ENCODE measurements around the gene DEFB123. TPM values are rescaled to one million over a fixed set of nuclear protein-coding genes. Genes with fewer than 3 reads are reported as not detected.

DEFB123 gene
- not detected in 2 replicates for total RNA-seq

- TF ChIP-seq CTCF (IDR thresholded peaks at IDR 0.05; ENCODE audit: extremely low read depth, low read depth, low read length) = peak; percentile 34
- Histone ChIP-seq H2AFZ (ENCODE audit: low read length) (no peak within 1 kb of the TSS), H4K20me1 (ENCODE audit: insufficient read depth, low read length) (no peaks in the 10 kb centered on the region), H3K4me3 (ENCODE audit: insufficient read depth, low read length) (no peak within 1 kb of the TSS), H3K36me3 (ENCODE audit: insufficient read depth, low read length) (no peaks in the 10 kb centered on the region), H3K27me3 (ENCODE audit: insufficient read depth, low read length) (no peaks in the 10 kb centered on the region), H3K9me3 (ENCODE audit: low read depth, low read length) (no peaks in the 10 kb centered on the region), H3K4me1 (ENCODE audit: insufficient read depth, low read length) (no peaks in the 10 kb centered on the region), H3K4me2 (ENCODE audit: insufficient read depth, low read length) (no peak within 1 kb of the TSS), H3K27ac (ENCODE audit: low read depth, low read length) (no peak within 1 kb of the TSS), H3K79me2 (ENCODE audit: insufficient read depth, low read length) (no peaks in the 10 kb centered on the region)
- DNase-seq (ENCODE audit: insufficient read length, low spot score, missing footprints) = no peak
Measured at GRCh38 chr20:31440012-31440659, at the start of gene DEFB123. Gene DEFB123 (plus strand): TSS chr20:31440632. CDS start chr20:31440699, 67 bp downstream.

- Histone ChIP-seq H3K27ac (ENCODE audit: low read depth, low read length) (no peak overlapping the region), H3K4me1 (ENCODE audit: insufficient read depth, low read length) (no peaks in the 10 kb centered on the region), H3K4me3 (ENCODE audit: insufficient read depth, low read length) (no peak overlapping the region), H3K36me3 (ENCODE audit: insufficient read depth, low read length) (no peaks in the 10 kb centered on the region), H4K20me1 (ENCODE audit: insufficient read depth, low read length) (no peaks in the 10 kb centered on the region), H2AFZ (ENCODE audit: low read length) (no peak overlapping the region), H3K27me3 (ENCODE audit: insufficient read depth, low read length) (no peaks in the 10 kb centered on the region), H3K9me3 (ENCODE audit: low read depth, low read length) (no peaks in the 10 kb centered on the region), H3K4me2 (ENCODE audit: insufficient read depth, low read length) (no peak overlapping the region), H3K79me2 (ENCODE audit: insufficient read depth, low read length) (no peaks in the 10 kb centered on the region)
- TF ChIP-seq CTCF (IDR thresholded peaks at IDR 0.05; ENCODE audit: extremely low read depth, low read depth, low read length) = no peak
- no peak for DNase-seq (ENCODE audit: insufficient read length, low spot score, missing footprints)
Measured at GRCh38 chr20:31392836-31393235, 47.6 kb upstream of the DEFB123 start.

GRCh38 chr20:31394900-31395299, 45.5 kb upstream of the DEFB123 start:
- TF ChIP-seq CTCF (IDR thresholded peaks at IDR 0.05; ENCODE audit: extremely low read depth, low read depth, low read length) = no peak
- no peak overlapping the region for H3K4me3 ChIP-seq (ENCODE audit: insufficient read depth, low read length)
- no peaks in the 10 kb centered on the region for H3K27me3 ChIP-seq (ENCODE audit: insufficient read depth, low read length)
- no peak overlapping the region for H2AFZ ChIP-seq (ENCODE audit: low read length)
- no peak overlapping the region for H3K4me2 ChIP-seq (ENCODE audit: insufficient read depth, low read length)
- H3K36me3 ChIP-seq (ENCODE audit: insufficient read depth, low read length) = no peaks in the 10 kb centered on the region
- H4K20me1 ChIP-seq (ENCODE audit: insufficient read depth, low read length) = no peaks in the 10 kb centered on the region
- no peak overlapping the region for H3K27ac ChIP-seq (ENCODE audit: low read depth, low read length)
- H3K9me3 ChIP-seq (ENCODE audit: low read depth, low read length) = no peaks in the 10 kb centered on the region
- H3K79me2 ChIP-seq (ENCODE audit: insufficient read depth, low read length) = no peaks in the 10 kb centered on the region
- no peak for DNase-seq (ENCODE audit: insufficient read length, low spot score, missing footprints)
- no peaks in the 10 kb centered on the region for H3K4me1 ChIP-seq (ENCODE audit: insufficient read depth, low read length)

- no peak for DNase-seq (ENCODE audit: insufficient read length, low spot score, missing footprints)
Measured at GRCh38 chr20:31403886-31404285, 36.5 kb upstream of the DEFB123 start.

More at GRCh38 chr20:31403886-31404285, 36.5 kb upstream of the DEFB123 start:
- no peaks in the 10 kb centered on the region for H3K27me3 ChIP-seq (ENCODE audit: insufficient read depth, low read length)
- no peaks in the 10 kb centered on the region for H3K79me2 ChIP-seq (ENCODE audit: insufficient read depth, low read length)
- H3K27ac ChIP-seq (ENCODE audit: low read depth, low read length) = no peak overlapping the region
- no peaks in the 10 kb centered on the region for H3K36me3 ChIP-seq (ENCODE audit: insufficient read depth, low read length)
- H3K9me3 ChIP-seq (ENCODE audit: low read depth, low read length) = no peaks in the 10 kb centered on the region
- H3K4me3 ChIP-seq (ENCODE audit: insufficient read depth, low read length) = no peak overlapping the region
- no peaks in the 10 kb centered on the region for H4K20me1 ChIP-seq (ENCODE audit: insufficient read depth, low read length)
- no peaks in the 10 kb centered on the region for H3K4me1 ChIP-seq (ENCODE audit: insufficient read depth, low read length)
- no peak overlapping the region for H2AFZ ChIP-seq (ENCODE audit: low read length)
- H3K4me2 ChIP-seq (ENCODE audit: insufficient read depth, low read length) = no peak overlapping the region
- TF ChIP-seq CTCF (IDR thresholded peaks at IDR 0.05; ENCODE audit: extremely low read depth, low read depth, low read length) = no peak

All from osteoblast (primary cell).